IPS-NIHi11 (cell line): ENCODE data around the gene USP32.
A peak's percentile ranks its signal among the peaks of the same experiment; 100 is the strongest.

Experiments used
- DNase-seq: peaks from one replicate; pipeline ENCODE4 v3.0.0; 2012; ENCODE audit warnings: mixed read lengths, low spot score

The USP32 gene

DNA sequence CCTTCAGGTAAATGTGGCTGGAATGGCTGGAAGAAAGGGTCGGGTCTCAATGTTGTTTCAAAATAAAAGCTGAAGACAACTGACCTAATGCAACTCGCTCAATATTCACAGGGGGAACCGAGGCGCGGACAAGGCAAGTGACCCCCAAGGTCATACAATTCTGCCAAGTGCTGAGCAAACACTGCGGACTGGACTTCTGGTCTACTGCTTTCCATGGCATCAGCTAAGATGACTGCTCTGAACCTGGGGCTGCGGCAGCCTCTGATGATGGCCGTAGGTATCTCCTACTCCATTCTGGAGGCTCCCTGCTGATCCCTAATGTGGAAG is 220.2 kb downstream of the USP32 start:
- no peak for DNase-seq

DNA sequence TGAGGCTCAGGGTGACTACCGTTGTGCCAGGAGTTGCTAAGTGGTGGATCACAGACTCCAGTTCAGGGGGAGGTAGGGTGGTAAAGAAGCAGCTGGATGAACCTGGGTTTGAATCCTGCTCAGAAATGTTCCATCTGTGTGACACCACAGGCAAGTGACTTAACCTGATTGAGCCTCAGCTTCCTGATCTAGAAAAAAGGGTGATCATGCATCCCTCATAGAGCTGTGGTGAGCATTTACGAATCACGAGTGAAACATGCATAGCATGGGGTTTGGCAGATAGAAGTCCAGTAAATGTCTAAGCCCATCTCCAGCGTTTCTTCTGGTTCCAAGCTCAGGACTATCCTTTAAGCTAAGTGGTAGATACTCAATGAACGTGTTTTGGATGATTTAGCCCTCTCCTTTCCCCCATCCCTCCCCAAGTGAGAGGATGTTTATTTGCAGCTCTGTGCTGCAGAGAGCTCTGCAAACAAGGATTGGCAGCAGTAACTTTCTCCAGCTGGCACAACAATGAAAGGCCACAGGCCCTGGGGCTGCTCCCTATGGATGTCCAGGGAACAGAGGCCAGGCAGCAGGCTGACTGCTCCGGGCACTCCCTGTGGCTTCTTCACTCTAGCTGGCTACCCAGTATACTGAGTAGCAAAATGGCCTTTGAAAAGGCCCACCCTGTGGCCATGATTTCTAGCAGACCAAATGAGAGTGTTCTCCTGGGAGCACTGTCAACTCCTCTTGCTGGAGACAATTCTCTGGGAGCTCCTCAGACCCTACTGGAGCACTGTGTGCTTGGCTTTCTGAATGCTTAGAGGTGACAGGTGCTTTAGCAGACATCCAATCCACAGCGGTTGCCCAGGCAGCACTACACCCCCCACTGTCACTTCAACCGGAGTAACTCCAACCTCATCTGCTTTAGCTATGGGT is 220.8 kb downstream of the USP32 start:
- no peak for DNase-seq

DNA sequence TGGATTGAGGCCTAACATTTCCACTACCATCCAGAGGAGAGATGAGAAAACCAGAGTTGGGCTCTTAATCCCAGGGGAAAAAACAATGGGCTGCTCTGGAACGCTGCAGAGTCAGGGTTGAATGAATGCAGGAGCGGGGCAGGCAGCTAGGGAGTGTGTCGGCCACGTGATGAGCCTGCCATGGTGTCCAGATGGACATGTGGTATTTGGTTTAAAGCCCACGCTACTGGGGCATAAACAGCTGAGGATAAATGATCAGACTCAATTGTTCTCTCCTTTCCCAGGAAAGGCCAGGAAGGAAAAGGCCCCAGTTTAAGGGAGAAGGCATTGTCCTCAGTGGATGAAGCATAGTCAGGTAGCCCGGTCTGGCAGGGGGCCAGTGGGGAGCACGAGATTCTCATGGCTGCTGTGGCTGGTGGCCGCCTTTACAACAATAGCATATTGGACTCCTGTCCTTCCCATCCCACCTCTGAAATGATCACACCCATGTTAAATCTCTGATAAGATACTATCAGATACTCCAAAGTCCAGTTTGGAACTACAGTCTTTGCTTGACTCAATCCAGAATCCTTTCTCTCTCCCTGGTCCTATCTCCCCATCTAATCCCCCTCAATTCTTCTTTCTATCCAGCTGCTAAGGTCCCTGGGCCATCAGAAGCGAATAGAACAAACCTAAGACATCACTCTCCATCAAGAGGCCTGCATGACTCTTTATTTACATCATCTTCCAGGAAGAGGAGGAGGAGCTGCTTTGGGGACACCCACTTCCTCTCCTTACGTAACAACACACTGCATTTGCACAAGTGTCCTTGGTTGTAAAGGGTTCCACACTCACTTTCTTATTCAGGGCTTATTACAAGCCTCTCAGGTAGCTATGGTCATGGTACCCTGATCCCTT is 221.8 kb downstream of the USP32 start:
- no peak for DNase-seq

DNA sequence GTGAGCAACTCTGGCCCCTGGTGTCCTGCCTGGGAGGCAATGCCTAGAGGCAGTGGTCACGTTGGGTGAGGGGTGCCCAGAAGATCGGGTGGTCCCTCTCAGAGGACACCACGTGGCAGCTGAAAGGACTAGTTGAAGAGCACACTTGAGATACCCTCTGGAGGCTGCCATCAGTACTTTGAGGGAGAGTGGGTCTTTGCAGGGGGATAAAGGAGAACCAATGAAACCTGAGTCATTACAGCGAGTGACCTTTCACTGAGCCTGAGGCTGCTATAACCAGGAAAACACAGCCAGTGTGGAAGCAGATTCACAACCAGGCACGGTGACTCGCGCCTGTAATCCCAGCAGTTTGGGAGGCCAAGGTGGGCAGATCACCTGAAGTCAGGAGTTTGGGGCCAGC is 223.3 kb downstream of the USP32 start:
- DNase-seq: no peak

DNA sequence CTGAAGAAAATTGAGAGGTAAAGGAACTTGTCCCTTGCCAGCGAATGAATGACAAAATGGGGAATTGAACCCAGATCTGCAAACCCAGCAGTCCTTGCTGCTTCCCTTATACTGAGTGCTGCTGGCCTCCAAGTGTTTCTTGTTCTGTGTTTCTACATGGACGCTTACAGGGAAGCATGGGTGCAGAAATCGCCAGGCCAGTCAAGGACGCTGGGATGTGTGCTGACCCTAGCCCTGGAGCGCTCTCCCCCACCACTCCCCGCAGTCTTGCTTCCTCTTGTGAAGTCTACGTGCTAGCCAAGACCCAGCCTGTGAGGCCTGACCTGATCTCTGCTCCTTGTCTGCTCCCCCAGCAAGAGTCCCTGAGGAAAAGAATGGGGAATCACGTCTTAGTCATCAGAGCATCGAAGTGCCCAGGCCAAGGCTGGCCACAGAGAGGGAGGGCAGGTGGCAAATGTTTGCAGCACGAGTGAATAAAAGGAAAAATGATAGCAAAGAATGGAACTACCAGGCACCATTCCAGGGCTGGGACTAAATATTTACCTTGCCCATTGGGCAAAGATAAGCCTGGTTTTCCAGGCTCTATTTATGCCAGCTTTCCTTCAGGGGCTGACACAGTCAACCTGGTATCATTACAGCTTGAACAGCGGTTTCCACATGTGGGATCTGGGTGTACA is 224.7 kb downstream of the USP32 start:
- DNase-seq: no peak

DNA sequence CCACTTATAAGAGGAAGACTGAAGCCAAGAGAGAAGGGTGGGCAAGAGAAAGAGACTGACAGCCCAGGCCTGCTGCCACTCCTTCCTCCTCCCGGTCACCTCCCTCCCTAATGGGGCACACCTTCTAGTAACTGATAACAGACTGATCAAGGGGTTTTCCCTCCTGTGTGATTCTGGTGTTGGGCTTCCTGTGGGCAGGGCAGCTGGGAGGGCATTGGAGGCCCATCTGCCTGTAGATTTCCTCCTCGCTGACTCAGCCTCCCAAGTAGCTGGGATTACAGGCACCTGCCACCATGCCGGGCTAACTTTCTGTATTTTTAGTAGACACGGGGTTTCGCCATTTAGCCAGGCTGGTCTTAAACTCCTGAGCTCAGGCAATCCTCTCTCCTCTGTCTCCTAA is 226.0 kb downstream of the USP32 start:
- DNase-seq: no peak

DNA sequence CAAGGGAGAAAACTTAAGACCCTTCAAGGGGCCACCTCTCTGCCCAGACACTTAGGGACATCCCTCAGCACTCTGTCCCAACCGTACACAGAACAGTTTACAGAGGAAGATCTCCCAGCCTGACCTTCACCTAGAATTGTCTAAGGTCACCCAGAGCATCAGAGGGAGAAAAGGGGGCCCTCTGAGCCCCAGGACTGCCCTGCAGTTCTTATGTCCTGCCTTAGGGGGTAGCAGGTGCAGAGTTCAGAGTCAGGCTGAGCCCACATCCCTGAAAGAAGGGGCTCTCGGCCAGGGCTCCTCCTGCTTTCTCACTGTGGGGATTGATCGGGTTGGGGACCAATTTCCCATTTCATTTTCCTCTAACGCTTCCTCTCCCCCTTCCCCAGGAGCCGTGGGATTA is 226.7 kb downstream of the USP32 start:
- DNase-seq: no peak

DNA sequence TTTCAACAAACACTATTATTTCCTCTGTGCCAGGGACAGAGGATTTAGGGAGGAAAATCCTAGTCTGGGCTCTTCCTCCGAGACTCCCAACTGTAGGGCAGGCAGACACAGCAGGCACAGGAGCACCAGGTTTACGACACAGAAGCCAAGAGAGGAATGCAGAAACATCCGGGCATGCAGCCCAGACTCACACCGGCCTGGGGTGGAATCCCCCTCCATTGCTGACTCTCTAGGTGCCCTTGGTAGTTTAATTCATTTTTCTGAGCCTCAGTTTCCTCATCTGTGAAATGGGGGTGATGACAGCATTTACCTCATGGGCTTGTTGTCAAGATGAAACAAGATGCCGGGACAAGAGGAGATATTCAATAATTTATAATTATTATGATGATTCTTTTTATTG is 227.2 kb downstream of the USP32 start:
- DNase-seq: no peak

DNA sequence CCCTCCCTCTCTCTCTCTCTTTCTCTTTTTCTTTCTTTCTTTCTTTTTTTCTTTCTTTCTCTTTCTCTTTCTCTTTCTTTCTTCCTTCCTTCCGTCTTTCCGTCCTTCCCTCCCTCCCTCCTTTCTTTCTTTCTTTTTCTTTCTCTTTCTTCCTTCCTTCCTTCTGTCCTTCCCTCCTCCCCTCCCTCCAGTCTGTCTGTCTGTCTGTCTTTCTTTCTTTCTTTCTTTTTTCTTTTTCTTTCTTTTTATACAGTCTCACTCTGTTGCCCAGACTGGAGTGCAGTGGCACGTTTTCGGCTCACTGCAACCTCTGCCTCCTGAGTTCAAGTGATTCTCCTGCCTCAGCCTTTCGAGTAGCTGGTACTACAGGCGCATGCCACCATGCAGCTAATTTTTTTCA is 227.8 kb downstream of the USP32 start:
- no peak for DNase-seq

DNA sequence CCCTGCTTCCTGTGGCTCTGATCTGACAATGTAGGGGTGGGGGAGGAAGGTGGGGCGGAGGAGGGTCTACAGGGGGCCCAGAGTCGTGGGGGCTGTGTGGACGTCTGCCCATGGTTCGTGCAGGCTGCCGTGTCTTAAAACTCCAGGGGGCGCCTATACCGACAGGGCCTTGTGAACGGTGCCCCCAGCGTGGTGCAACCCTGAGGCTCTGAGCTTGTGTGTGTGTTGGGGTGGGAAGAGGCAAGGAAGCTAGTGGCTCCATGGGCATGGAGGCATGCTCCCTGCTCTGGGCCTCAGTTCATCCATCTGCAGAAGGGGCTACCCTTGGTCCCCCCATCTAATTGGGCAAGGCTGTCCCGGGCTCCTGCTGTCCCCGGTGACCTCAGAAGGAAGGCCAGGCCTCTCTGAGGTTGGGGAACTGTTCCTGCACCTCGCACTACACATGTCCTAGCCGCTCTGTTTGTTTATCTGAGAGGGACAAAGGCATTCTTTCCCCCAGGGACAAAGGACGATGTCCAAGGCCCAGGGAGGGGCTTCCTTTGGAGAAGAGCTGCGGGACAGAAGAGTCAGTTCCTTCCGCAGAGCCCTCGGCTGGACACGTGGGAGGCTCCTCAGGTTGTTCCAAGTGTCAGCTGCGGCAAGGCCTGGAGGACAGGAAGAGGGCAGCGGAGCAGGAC is 228.7 kb downstream of the USP32 start:
- DNase-seq: no peak

DNA sequence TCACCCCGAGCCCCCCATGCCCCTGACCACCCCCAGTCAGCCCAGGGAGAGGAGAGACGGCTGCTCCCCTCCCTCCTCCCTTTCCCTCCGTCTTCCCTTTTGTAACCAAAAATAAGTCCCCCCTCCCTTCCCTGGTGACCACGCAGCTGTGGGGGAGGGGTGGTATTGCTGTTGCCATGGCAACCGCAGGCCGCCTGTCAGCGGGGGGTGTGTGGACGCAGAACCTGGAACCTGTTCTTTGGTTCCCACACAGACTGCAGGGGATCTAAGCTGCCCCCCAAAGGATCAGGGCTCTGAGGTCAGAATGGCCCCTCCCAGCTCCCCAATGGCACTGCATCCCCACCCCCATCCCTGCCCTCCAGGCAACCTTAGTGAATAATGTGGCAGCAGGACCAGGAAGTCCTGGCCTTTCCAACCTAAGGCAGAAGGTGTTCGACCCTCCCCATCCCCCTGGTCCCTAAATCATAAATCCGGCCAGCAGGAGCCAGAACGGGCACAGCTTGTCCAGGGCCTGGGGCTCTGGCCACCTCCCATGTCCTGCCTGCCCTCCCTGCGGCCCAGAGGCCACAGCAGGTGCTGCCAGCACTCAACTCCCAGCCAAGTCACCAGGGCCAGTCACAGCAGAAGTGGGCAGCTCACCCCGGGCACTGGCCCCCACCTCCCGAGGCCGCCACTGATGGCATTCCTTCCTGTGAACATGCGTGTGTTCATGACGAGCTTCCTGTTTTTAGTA is 230.2 kb downstream of the USP32 start:
- peak; percentile 81 for DNase-seq

DNA sequence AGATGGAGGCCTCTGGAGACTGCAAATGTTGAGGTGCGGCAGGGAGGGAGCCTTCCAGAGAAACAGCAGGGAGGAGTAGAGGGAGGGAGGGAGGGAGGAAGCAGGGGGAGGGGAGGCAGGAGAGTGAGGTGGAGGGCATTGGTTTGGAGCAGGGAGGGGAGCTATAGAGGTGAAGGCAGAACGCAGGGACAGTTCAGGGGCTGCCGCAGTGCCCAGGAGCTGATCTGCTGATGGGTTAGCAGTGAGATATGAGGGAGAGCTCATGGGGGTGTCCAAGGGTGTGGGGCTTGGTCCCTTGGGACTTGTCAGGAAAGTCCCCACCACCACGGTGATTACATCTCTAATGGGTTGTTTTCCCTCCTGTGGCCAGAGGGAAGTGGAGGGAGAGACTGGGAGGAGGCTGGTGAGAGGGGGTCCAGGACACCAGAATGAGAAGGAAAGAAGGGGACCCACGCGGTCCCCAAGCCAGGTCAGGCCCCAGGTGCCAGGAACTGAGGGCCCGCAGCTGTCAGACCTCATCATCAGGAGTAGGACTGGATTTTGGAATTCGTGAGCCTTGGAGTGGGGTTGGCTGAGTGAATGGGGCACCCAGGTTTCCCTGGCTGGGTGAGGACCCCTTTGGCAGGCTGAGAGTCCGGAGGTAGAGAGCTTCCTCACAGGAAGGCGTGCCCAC is 231.0 kb downstream of the USP32 start:
- DNase-seq: peak; percentile 60

DNA sequence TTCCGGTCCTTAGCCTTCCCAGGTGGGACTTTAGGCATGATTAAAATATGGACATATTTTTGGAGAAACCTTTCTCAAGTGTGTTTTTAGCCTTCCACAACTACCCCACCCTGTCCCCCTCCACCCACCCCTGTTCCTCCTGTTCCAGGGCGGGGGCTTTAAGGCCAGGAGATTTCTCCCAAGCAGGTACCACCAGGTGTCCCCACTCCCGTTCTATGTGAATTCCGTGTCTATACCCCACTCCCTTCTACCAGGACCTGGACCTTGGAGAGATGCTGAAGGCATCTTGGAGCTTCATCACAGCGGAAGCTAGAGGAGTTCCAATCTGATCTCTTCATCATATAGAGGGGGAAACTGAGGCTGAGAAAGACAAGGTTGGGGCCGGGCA is 232.5 kb downstream of the USP32 start:
- DNase-seq: no peak

DNA sequence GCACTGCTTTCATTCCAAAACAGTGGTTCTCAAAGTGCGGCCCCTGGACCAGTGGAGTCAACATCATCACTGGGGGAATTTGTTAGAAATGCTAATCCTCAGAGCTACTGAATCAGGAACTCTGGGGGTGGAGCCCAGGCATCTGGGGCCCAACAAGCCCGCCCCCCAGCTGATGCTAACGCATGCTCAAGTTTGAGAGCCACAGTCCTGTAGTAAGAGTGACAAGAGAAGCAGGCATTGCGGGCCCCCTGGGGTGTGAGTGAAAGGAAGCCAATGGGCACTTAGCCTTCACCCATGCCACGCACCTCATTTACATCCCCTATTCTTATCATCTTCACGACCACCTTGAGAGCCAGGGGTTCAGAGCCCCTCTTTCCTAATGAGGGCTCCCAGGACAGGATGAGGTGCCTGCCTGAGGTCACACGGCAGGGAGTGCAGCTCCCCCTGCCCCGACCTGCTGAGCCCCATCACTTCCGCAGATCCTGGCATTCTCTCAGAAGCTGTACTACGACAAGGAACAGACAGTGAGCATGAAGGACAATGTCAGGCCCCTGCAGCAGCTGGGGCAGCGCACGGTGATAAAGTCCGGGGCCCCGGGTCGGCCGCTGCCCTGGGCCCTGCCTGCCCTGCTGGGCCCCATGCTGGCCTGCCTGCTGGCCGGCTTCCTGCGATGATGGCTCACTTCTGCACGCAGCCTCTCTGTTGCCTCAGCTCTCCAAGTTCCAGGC is 233.0 kb downstream of the USP32 start:
- peak; percentile 52 for DNase-seq

DNA sequence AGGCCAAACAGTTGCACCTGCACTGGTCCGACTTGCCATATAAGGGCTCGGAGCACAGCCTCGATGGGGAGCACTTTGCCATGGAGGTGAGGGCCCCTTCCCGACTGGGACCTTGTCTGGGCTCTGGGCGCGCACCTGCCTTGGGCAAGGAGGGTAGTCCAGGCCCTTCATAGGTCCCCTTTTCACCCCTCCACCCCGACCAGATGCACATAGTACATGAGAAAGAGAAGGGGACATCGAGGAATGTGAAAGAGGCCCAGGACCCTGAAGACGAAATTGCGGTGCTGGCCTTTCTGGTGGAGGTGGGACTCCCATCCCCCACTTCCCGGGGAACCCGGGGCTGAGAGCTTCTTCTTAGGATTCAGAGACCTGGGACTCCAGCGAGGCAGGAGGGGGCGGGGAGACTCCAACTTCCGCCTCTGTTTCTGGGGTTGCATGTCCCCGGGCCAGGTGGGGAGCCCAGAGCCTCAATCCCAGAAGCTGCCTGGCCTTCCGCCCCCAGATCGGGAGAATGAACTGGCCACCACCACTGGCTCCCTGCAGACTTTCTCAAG is 234.4 kb downstream of the USP32 start:
- no peak for DNase-seq

DNA sequence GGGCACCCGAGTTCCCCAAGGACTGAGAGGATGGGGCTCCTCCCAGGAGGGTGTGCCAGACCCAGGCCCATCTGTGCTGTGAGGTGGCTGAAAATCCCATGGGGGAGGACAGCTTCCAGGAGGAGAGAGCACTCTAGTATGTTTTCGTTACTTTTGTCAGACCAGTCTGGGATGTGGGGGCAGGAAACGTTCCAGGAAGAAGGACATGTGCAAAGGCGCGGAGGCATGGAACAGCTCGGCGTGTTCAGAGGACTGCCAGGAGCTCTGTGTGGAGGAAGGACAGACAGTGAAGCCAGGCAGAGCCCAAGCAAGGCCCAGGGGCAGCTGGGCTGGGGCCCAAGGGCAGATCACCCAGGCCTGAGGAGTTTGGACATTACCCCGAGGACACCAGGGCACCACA is 235.2 kb downstream of the USP32 start:
- no peak for DNase-seq

DNA sequence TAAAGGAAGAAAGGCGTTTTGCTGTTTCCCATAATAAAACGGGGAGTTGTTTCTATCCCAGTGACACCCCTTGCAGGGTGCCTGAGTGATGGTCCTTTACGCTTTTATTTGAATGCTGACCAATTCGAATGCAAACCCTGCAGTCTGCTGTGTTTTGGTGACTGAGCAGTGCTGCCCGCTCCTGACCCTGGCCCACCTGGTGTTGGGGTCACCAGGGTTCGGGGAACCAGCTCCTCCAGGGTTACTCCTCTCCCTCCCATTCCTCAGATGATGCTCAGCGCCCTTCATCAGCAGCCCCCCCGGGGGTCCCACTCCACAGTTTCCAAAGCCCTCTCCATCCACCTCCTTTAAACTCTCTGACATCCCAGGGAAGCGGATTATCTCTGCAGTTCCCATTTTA is 236.1 kb downstream of the USP32 start:
- no peak for DNase-seq

DNA sequence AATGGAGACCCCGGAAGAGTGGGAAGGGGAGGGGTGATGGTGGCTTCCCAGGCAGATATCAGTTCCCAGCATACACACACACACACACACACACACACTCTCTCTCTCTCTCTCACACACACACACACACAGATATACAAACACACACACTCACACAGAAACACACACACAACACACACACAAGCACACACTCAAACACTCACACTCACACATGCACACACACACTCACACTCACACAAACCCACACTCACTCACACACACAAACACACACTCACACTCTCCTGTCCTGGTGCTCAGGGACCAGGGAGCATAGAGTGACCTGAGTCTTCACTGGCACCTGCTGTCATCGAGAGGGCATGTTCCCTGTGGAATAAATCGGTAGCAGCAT is 236.5 kb downstream of the USP32 start:
- DNase-seq: no peak

DNA sequence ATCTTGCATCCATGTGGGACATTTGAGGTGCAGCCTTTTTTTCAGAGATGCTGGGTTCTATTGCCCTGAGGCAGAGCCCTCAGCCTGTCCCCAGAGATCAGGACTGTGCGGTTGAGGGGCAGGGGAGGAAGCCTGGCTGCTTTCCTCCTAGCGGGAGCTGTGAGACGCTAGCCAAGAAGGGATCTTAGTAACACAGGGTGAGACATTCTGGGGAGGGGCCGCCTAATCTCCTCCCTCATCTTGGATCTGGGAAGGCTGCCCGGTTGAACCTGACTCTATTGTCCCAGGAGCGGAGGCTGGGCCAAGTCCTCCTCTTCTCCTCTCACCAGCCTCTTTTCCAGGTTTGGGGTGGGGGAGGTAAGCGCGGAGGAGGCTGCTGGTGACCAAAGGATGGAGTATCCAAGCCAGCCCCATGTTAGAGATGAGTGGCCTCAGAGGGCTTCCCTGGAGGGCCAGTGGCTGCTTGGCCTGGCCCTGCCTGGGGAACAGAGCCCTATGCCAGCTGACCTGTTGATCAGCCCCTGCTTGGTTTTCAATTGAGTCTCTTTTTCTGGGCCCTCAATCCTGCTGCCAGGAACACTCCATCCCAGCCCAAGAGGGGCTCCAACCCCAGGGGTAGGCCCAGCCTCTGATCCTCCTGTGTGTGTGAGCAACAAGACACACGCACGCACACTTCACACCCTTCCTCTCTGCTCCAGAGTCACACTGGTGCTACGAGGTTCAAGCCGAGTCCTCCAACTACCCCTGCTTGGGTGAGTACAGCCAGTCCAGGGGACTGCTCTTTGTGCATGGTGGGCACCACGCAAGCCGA is 237.1 kb downstream of the USP32 start:
- no peak for DNase-seq
